Keratinocyte (primary cell): ENCODE data around the gene LRATD1. TPM values are rescaled to one million over a fixed set of nuclear protein-coding genes. Genes with fewer than 3 reads are reported as not detected.

Source experiments
- DNase-seq: peaks from one replicate; pipeline ENCODE4 v3.0.0-alpha.2; 2011; ENCODE audit warnings: low read depth, missing footprints, low spot score
- FAIRE-seq: peaks from 2 replicates; lab custom pipeline; 2011; peaks lifted over from hg19 to GRCh38; lab: Jason Lieb, UNC
- H2AFZ ChIP-seq: 2 replicates; pipeline ENCODE4 v1.6.0; 2012; ENCODE audit warnings: low read length, control low read depth, inconsistent platforms; ENCODE audit not compliant: control insufficient read depth
- H3K27ac ChIP-seq: 2 replicates; pipeline ENCODE4 v1.5.1; 2011; ENCODE audit warnings: low read length; ENCODE audit not compliant: control insufficient read depth, insufficient read depth
- H3K27me3 ChIP-seq: 3 replicates; pipeline ENCODE4 v1.6.0; 2011; ENCODE audit warnings: low read length; ENCODE audit not compliant: control insufficient read depth, insufficient read depth; ENCODE audit errors: extremely low read depth
- H3K36me3 ChIP-seq, 2 experiments: 2 replicates in 1 of 2; 3 replicates in 1 of 2; pipeline ENCODE4 v1.5.1; 2011; ENCODE audit warnings: low read length in 2 of 2, mild to moderate bottlenecking in 1 of 2; ENCODE audit not compliant: control insufficient read depth in 2 of 2, insufficient read depth in 2 of 2; ENCODE audit errors: extremely low read depth in 1 of 2
- H3K4me1 ChIP-seq: 3 replicates; pipeline ENCODE4 v1.5.1; 2011; ENCODE audit warnings: low read length; ENCODE audit not compliant: control insufficient read depth, insufficient read depth; ENCODE audit errors: extremely low read depth
- H3K4me2 ChIP-seq: 3 replicates; pipeline ENCODE4 v1.6.0; 2011; ENCODE audit warnings: low read depth, low read length; ENCODE audit not compliant: control insufficient read depth, insufficient read depth; ENCODE audit errors: extremely low read depth
- H3K4me3 ChIP-seq, 3 experiments: fragments of 200-600 bp in 1 of 3; sonication (generic) in 1 of 3; 2 replicates in 2 of 3; 3 replicates in 1 of 3; pipeline ENCODE4 v1.5.1; 2011 to 2016; ENCODE audit warnings: low read length in 3 of 3, mild to moderate bottlenecking in 3 of 3, control low read depth in 2 of 3, inconsistent platforms in 1 of 3, low read depth in 1 of 3, mixed read lengths in 1 of 3, mixed run types in 1 of 3, moderate library complexity in 1 of 3; ENCODE audit not compliant: control insufficient read depth in 2 of 3, insufficient read depth in 2 of 3; ENCODE audit errors: extremely low read depth in 1 of 3
- H3K79me2 ChIP-seq: 2 replicates; pipeline ENCODE4 v1.6.0; 2012; ENCODE audit warnings: low read length; ENCODE audit not compliant: control insufficient read depth, insufficient read depth
- H3K9ac ChIP-seq: 3 replicates; pipeline ENCODE4 v1.6.0; 2011; ENCODE audit warnings: low read length; ENCODE audit not compliant: control insufficient read depth, insufficient read depth; ENCODE audit errors: extremely low read depth
- H3K9me1 ChIP-seq: 3 replicates; pipeline ENCODE4 v1.6.0; 2011; ENCODE audit warnings: low read length; ENCODE audit not compliant: control insufficient read depth, insufficient read depth; ENCODE audit errors: extremely low read depth
- H3K9me3 ChIP-seq: 2 replicates; pipeline ENCODE4 v1.5.1; 2012; ENCODE audit warnings: low read depth, low read length; ENCODE audit not compliant: control insufficient read depth
- H4K20me1 ChIP-seq: 3 replicates; pipeline ENCODE4 v1.6.0; 2011; ENCODE audit warnings: low read length; ENCODE audit not compliant: control insufficient read depth, insufficient read depth; ENCODE audit errors: extremely low read depth
- CTCF ChIP-seq, 3 experiments: IDR thresholded peaks in 1 of 3; conservative IDR thresholded peaks in 1 of 3; optimal IDR thresholded peaks in 1 of 3; 2 replicates in 2 of 3; 3 replicates in 1 of 3; pipeline versions ENCODE3 to v1.5.1; 2011; ENCODE audit warnings: low read length in 3 of 3, mild to moderate bottlenecking in 3 of 3, moderate library complexity in 2 of 3, control low read depth in 1 of 3, inconsistent platforms in 1 of 3; ENCODE audit not compliant: insufficient read depth in 2 of 3; ENCODE audit errors: extremely low read depth in 1 of 3
- EZH2 ChIP-seq: IDR thresholded peaks from one replicate; pipeline ENCODE4 v1.6.1; 2012; ENCODE audit warnings: inconsistent platforms, mild to moderate bottlenecking, low read length, moderate library complexity
- dilution Hi-C: fragments of 300-500 bp; cut with MboI; formaldehyde crosslinking; loops from one replicate; pipeline ENCODE4 v1.7.0; 2020; ENCODE audit warnings: low sequenced_read_pairs; ENCODE audit not compliant: extremely low pct_ligation_motif_present
- polyA plus RNA-seq, 5 experiments: library from polyadenylated mRNA; depleted of rRNA in 3 of 5; stranded (reverse) in 3 of 5; stranded (forward) in 1 of 5; unstranded in 1 of 5; fragments of >200 nt; gene quantifications; 1 replicate in 1 of 5; 2 replicates in 3 of 5; 3 replicates in 1 of 5; pipeline versions ENCODE4 v1.2.1 to v1.2.3, GENCODE V29; 2011 to 2012; ENCODE audit warnings: missing spikeins in 2 of 5, low read depth in 1 of 5, low replicate concordance in 1 of 5

LRATD1 gene
- polyA plus RNA-seq, 1 donor (not counting 4 experiments of a cell fraction or from before 2014, with no cell fraction given), result 4.3 TPM

GRCh38 chr2:14623237-14623636 is 9.3 kb upstream of the LRATD1 start:
- Histone ChIP-seq H4K20me1 (no peaks in the 10 kb centered on the region), H3K4me3 (no peak overlapping the region), H3K4me1 (peaks cover 7% of the 10 kb centered on the region), H3K4me2 (no peak overlapping the region), H3K9me3 (no peaks in the 10 kb centered on the region), H2AFZ (no peak overlapping the region), H3K9me1 (no peaks in the 10 kb centered on the region), H3K27me3 (no peaks in the 10 kb centered on the region), H3K9ac (no peak overlapping the region), H3K36me3 (no peaks in the 10 kb centered on the region), H3K27ac (no peak overlapping the region), H3K79me2 (no peaks in the 10 kb centered on the region)
- FAIRE-seq (no peak), DNase-seq (no peak)
- dilution Hi-C loops, result loop anchor here (10.0 kb wide), 1 partner anchor 78 kb away; no protein-coding TSS in a partner anchor
- TF ChIP-seq EZH2, result no peak
- TF ChIP-seq CTCF (optimal IDR thresholded peaks at IDR 0.05 in 1 of 3, IDR thresholded peaks at IDR 0.05 in 1 of 3, conservative IDR thresholded peaks at IDR 0.05 in 1 of 3; ENCODE audit: extremely low read depth in 1 of 3, insufficient read depth in 2 of 3, low read length in 3 of 3), result no peak

- H3K4me2 ChIP-seq, result no peak overlapping the region
- dilution Hi-C loops, result loop anchor here (10.0 kb wide), 1 partner anchor 82 kb away; no protein-coding TSS in a partner anchor
- DNase-seq (no peak), FAIRE-seq (no peak)
- H3K9ac ChIP-seq, result no peak overlapping the region
- no peak overlapping the region for H3K27ac ChIP-seq
- no peaks in the 10 kb centered on the region for H3K27me3 ChIP-seq
- H4K20me1 ChIP-seq, result no peaks in the 10 kb centered on the region
- no peaks in the 10 kb centered on the region for H3K9me1 ChIP-seq
- H3K36me3 ChIP-seq, result no peaks in the 10 kb centered on the region
- TF ChIP-seq EZH2 (no peak), CTCF (optimal IDR thresholded peaks at IDR 0.05 in 1 of 3, IDR thresholded peaks at IDR 0.05 in 1 of 3, conservative IDR thresholded peaks at IDR 0.05 in 1 of 3; ENCODE audit: extremely low read depth in 1 of 3, insufficient read depth in 2 of 3, low read length in 3 of 3) (no peak)
- no peak overlapping the region for H2AFZ ChIP-seq
- peaks cover 14% of the 10 kb centered on the region for H3K4me1 ChIP-seq
- no peak overlapping the region for H3K4me3 ChIP-seq
- no peaks in the 10 kb centered on the region for H3K79me2 ChIP-seq
- H3K9me3 ChIP-seq, result no peaks in the 10 kb centered on the region
Measured at GRCh38 chr2:14626873-14627272, 5.6 kb upstream of the LRATD1 start.
